ENCODE data around the gene PSMD14.
"Not testable (repeated sequence)": the region's sequence is repeated elsewhere in the genome, so short reads cannot be mapped to it uniquely, and the experiment has no call there.

PSMD14 gene

GRCh38 chr2:161337247-161337646, 29.0 kb downstream of the PSMD14 start:
- DNase-seq, result no peak

- not testable (repeated sequence) for DNase-seq
Observed at GRCh38 chr2:161339532-161339931, 31.3 kb downstream of the PSMD14 start.

- DNase-seq, result not testable (repeated sequence)
Observed at GRCh38 chr2:161340930-161341413, 32.7 kb downstream of the PSMD14 start.

GRCh38 chr2:161343235-161343634, 35.0 kb downstream of the PSMD14 start:
- no peak for DNase-seq

GRCh38 chr2:161344692-161345091, 36.5 kb downstream of the PSMD14 start:
- no peak for DNase-seq

- DNase-seq, result no peak
Observed at GRCh38 chr2:161351678-161352077, 43.5 kb downstream of the PSMD14 start.

GRCh38 chr2:161352719-161353118, 44.5 kb downstream of the PSMD14 start:
- DNase-seq, result no peak

- no peak for DNase-seq
Observed at GRCh38 chr2:161353543-161353942, 45.3 kb downstream of the PSMD14 start.

GRCh38 chr2:161354106-161354505, 45.9 kb downstream of the PSMD14 start:
- no peak for DNase-seq

- DNase-seq, result no peak
Observed at GRCh38 chr2:161355106-161355505, 46.9 kb downstream of the PSMD14 start.

GRCh38 chr2:161355983-161356382, 47.8 kb downstream of the PSMD14 start:
- DNase-seq, result no peak

- no peak for DNase-seq
Observed at GRCh38 chr2:161357097-161357496, 48.9 kb downstream of the PSMD14 start.

- DNase-seq, result no peak
Observed at GRCh38 chr2:161358838-161359237, 50.6 kb downstream of the PSMD14 start.

- DNase-seq, result not testable (repeated sequence)
Observed at GRCh38 chr2:161360095-161360654, 52.0 kb downstream of the PSMD14 start.

- DNase-seq, result no peak
Observed at GRCh38 chr2:161362568-161363166, 54.4 kb downstream of the PSMD14 start.

GRCh38 chr2:161367675-161368074, 59.5 kb downstream of the PSMD14 start:
- DNase-seq, result no peak

GRCh38 chr2:161369311-161369710, 61.1 kb downstream of the PSMD14 start:
- DNase-seq, result no peak

- no peak for DNase-seq
Observed at GRCh38 chr2:161370981-161371380, 62.8 kb downstream of the PSMD14 start.

- no peak for DNase-seq
Observed at GRCh38 chr2:161371869-161372268, 63.6 kb downstream of the PSMD14 start.

GRCh38 chr2:161373942-161374341, 65.7 kb downstream of the PSMD14 start:
- peak; percentile 13 for DNase-seq

- no peak for DNase-seq
Observed at GRCh38 chr2:161374446-161374845, 66.2 kb downstream of the PSMD14 start.

- DNase-seq, result no peak
Observed at GRCh38 chr2:161379740-161380139, 71.5 kb downstream of the PSMD14 start.

GRCh38 chr2:161381546-161381945, 73.3 kb downstream of the PSMD14 start:
- no peak for DNase-seq

- DNase-seq, result no peak
Observed at GRCh38 chr2:161382747-161383146, 74.5 kb downstream of the PSMD14 start.

- DNase-seq, result no peak
Observed at GRCh38 chr2:161384864-161385263, 76.6 kb downstream of the PSMD14 start.

Measured in HCEC 1CT (cell line).